Adipose tissue (tissue), 3 donors: ENCODE data around the gene RUSC1. TPM values are rescaled to one million over a fixed set of nuclear protein-coding genes. Genes with fewer than 3 reads are reported as not detected.
"Not testable (repeated sequence)": the region's sequence is repeated elsewhere in the genome, so short reads cannot be mapped to it uniquely, and the experiment has no call there.

Experiments
- H3K27ac ChIP-seq: one replicate; pipeline ENCODE4 v1.5.1; 2013; ENCODE audit warnings: low read depth, low read length
- WGBS, 3 donors: extraction: QIAGEN DNeasy Blood & Tissue Kit; methylation state at CpG; one replicate each; pipeline ENCODE4 v1.1.7; 2013; 5-methylcytosine and 5-hydroxymethylcytosine counted together
- polyA plus RNA-seq, 3 donors: library from polyadenylated mRNA; stranded (reverse); fragments of 200-250 nt; gene quantifications; one replicate each; pipeline ENCODE4 v1.2.3, GENCODE V29; 2013
- donor health status: healthy with polysubstance abuse.
- donor health status: Bipolar disorder and iron deficiency.
- donor health status: healthy.

Gene RUSC1
- polyA plus RNA-seq: 10 to 100 TPM; 15.4 to 30.0 (median 17.6) TPM

GRCh38 chr1:155320661-155321617 is at the start of gene RUSC1:
Gene RUSC1 (plus strand): TSS chr1:155320894. CDS start chr1:155321774, 880 bp downstream.
- H3K27ac ChIP-seq: no peak within 1 kb of the TSS
- 13 to 18% (median 15%) methylated on average over 46 to 51 of the region's 51 CpGs for WGBS, 3 donors

- peak overlapping the region; percentile 21 for H3K27ac ChIP-seq
- WGBS, 3 donors: 4 to 5% (median 4%) methylated on average over 43 to 44 of the region's 44 CpGs
Measured at GRCh38 chr1:155272466-155273342, 48.0 kb upstream of the RUSC1 start.

- H3K27ac ChIP-seq: peak within 1 kb of the TSS; percentile 21
- 11 to 13% (median 12%) methylated on average over 58 to 60 of the region's 61 CpGs for WGBS, 3 donors
Measured at GRCh38 chr1:155273343-155274245, 47.1 kb upstream of the RUSC1 start, which contains the start of gene CLK2. Gene CLK2 (minus strand): TSS chr1:155273504. CDS start chr1:155270977, 2,527 bp downstream.

- 1% methylated on average over 49 to 68 of the region's 68 CpGs for WGBS, 3 donors
- no peak within 1 kb of the TSS for H3K27ac ChIP-seq
Measured at GRCh38 chr1:155277070-155277901, 43.4 kb upstream of the RUSC1 start, which contains the start of gene HCN3. Gene HCN3 (plus strand): TSS chr1:155277463. CDS start chr1:155277591, 128 bp downstream.

GRCh38 chr1:155277902-155278688 is 42.6 kb upstream of the RUSC1 start:
- 0 to 1% (median 1%) methylated on average over 29 of the region's 29 CpGs for WGBS, 3 donors
- H3K27ac ChIP-seq: no peak overlapping the region

- no peak overlapping the region for H3K27ac ChIP-seq
- 56 to 69% (median 68%) methylated on average over 10 of the region's 10 CpGs for WGBS, 3 donors
Measured at GRCh38 chr1:155278689-155279160, 42.0 kb upstream of the RUSC1 start.

GRCh38 chr1:155279268-155279667 is 41.4 kb upstream of the RUSC1 start:
- 75 to 81% (median 80%) methylated on average over 2 of the region's 2 CpGs for WGBS, 3 donors
- H3K27ac ChIP-seq: no peak overlapping the region

GRCh38 chr1:155282488-155283091 is 38.1 kb upstream of the RUSC1 start:
- WGBS, 3 donors: 94 to 96% (median 94%) methylated on average over 26 to 29 of the region's 29 CpGs
- no peak overlapping the region for H3K27ac ChIP-seq

GRCh38 chr1:155284476-155284875 is 36.2 kb upstream of the RUSC1 start:
- WGBS, 3 donors: 86 to 95% (median 92%) methylated on average over 12 of the region's 12 CpGs
- no peak overlapping the region for H3K27ac ChIP-seq

- 93 to 95% (median 94%) methylated on average over 14 of the region's 14 CpGs for WGBS, 3 donors
- H3K27ac ChIP-seq: no peak overlapping the region
Measured at GRCh38 chr1:155285063-155285462, 35.6 kb upstream of the RUSC1 start.

GRCh38 chr1:155285631-155286044 is 35.1 kb upstream of the RUSC1 start:
- no peak overlapping the region for H3K27ac ChIP-seq
- 86 to 95% (median 94%) methylated on average over 18 of the region's 18 CpGs for WGBS, 3 donors

GRCh38 chr1:155286544-155286943 is 34.1 kb upstream of the RUSC1 start:
- no peak overlapping the region for H3K27ac ChIP-seq
- WGBS, 3 donors: 91 to 99% (median 94%) methylated on average over 2 of the region's 2 CpGs

- H3K27ac ChIP-seq: no peak overlapping the region
- WGBS, 3 donors: 89 to 93% (median 91%) methylated on average over 21 of the region's 21 CpGs
Measured at GRCh38 chr1:155287987-155288543, 32.6 kb upstream of the RUSC1 start.

GRCh38 chr1:155291006-155291405 is 29.7 kb upstream of the RUSC1 start:
- WGBS, 3 donors: 77 to 85% (median 83%) methylated on average over 10 of the region's 10 CpGs
- H3K27ac ChIP-seq: not testable (repeated sequence)

GRCh38 chr1:155293086-155293749 is 27.5 kb upstream of the RUSC1 start:
- H3K27ac ChIP-seq: no peak overlapping the region
- WGBS, 3 donors: 80 to 90% (median 89%) methylated on average over 17 of the region's 17 CpGs
